ENCODE measurements around the gene MACROD2.
"Not testable (repeated sequence)": the region's sequence is repeated elsewhere in the genome, so short reads cannot be mapped to it uniquely, and the experiment has no call there.

MACROD2 gene

DNA sequence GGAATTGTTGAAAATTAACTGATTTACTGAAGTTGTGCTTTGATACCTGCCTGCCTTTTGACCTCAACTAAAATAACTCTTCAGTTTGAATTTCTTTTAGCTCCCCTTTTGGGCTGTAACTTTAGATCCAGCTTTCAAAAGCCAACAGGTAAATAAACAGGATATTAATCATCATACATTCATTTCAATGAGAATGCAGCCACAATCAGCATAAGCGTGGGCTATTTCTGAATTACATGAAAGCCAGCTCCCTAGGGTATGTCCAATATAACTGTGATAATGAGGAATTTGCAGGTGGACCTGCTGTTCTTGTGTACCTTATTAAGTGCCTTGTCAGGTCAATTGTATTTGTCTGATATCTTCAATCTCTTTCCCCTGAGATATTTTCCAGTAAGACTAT is 1747.3 kb downstream of the MACROD2 start:
- DNase-seq, result no peak

DNA sequence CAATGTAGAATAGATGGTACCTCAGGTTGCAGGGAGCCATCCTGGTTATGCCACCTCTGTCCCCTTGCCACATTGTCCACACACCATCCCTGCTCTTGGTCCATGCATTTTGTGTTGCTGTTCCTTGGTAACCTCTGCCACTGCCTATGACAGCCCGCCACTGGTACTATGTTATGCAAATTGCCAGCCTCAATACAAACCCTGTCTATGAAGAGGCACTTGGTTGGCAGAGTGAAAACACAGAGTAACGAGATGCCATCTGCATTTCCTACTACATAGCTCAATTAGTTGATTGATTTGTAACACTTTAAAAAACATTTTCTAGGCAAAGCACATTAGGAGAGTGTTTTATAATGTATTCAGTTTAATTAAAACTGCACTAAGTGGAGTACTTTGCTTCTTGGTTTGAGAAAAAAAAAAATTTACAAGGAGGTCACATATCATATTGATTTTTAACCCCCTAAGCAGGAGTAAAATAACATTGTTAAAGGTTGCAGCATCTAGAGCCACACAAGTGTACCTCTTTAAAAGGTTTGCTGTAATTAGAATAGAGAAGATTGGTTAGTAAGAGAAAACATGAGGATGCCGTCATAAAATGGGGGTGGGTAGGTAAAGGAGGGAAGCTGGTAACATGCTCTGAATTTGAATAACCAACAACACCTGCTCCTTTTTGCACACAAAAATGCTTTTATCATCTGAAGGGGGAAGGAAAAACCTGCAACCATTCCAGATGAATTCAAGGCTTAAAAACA is 1760.9 kb downstream of the MACROD2 start:
- no peak for DNase-seq

DNA sequence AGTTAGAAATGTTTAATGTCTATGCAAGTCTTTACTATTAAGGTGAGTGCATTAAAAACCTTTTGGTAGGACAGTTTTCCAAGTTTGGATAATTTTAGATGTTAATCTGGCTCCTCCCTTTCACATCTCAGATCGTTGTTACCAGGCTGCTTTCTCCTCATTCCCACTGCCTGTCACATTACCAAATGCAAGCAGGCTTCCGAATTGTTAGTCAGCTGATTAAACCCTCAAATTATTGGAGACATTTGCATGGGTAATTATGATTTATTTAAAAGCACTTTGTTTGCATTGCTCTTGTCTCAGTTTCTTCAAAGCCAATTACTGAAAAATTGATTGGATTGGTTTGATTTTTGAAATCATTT is 1761.4 kb downstream of the MACROD2 start:
- DNase-seq, result no peak

DNA sequence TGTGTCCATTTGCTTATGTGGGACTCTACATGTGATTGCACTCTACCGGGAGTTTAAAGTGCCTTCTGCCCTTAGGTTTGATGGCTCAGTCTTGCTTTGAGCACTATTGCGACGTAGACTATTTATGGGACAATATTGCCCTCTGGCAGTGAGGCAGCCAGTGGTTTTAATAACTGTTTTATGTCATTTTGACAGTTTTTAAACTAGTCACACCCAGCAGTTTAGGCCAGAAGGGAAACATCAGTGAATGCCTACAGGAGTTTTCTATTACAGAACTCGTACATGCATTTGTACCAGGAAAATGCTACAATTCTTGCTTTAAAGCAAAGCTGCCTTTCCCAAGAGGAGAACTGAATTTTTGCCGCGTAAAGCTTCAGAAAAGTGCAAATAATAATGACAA is 1764.3 kb downstream of the MACROD2 start:
- DNase-seq, result no peak

DNA sequence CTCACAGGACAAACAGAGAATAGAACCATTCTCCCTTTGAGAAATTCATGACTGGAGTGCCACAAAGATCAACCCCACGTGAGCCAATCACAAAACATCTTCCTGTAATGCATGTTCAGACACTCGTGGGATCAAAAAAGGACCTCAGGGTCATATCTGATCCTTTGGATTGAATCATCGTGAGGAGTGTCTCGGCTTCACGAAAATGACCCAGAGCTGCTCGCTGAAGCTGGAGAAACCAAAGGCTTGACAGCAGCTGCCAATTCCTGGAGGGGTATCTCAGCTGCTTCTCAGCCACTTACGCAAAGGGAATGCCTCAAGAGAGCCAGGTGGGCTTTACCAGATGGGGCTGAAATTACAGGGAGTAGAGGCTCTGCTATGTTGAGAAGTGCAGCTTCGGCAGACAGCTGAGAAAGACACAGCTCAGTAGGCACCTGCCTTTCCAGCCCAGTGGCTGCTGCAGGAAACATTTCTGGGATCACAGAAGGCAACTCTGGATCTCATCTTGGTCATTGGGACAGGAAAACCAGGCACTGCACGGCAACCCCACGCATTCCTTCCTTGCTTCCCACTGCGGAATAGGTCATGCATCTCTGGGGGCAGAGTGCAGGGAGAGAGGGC is 1764.8 kb downstream of the MACROD2 start:
- DNase-seq, result no peak

DNA sequence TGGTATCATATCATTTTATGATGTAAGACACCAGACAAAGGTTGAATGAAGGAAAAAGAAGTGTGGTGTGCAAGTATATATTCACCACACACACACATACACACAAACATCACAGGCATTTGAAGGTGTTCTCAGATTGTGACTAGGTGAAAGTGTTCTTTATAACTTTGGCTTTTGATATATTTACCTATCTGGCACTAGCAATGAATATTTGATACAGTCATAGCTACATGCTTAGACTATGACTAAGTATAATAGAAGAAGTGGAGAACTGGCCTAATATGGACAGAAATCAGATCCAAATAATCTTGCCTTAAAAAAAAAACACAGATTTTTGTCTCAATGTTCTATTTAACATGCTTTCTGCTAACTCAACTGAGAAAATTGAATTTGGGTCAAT is 1768.0 kb downstream of the MACROD2 start:
- no peak for DNase-seq

DNA sequence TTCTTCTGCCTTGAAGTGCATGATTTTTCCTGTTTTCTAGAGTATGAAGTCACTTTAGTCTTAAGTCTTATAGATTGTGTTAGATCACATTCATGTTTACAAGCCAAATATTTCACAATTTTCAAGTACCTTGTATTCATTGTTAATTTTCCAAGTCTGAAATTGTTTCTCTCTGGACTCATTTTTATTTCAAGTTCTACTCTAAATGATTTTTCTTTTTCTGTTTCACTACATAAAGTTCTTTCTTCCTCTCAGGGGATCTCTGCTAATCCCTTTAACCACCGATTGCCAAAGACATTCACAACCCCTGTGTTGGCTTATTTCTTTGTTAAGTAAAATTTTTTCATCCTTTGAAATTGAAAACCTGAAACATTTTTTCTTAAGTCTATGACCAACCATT is 1772.3 kb downstream of the MACROD2 start:
- no peak for DNase-seq

DNA sequence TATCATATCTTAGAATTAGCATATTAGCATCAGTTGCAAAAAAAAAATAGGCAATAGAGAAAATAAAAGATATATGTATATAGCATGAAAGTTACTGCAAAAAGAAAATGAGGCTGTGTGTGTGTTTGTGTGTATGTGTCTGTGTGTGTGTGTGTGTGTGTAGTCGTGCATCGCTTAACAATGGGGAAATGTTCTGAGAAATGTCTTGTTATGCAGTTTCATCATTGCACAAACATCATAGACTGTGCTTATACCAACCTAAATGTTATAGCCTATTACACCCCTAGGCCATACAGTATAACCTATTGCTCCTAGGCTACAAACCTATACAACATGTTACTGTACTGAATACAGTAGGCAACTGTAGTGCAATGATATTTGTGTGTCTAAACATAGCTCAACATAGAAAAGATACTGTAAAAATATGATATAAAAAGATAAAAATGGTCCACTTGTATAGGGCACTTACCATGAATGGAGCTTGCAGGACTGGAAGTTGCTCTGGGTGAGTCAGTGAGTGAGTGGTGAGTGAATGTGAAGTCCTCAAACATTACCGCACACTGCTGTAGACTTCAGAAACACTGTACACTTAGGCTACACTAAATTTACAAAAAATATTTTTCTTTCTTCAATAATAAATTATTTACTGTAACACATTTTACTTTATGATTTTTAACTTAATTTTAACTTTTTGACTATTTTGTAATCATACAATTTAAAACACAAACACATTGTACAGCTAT is 1772.9 kb downstream of the MACROD2 start:
- no peak for DNase-seq

DNA sequence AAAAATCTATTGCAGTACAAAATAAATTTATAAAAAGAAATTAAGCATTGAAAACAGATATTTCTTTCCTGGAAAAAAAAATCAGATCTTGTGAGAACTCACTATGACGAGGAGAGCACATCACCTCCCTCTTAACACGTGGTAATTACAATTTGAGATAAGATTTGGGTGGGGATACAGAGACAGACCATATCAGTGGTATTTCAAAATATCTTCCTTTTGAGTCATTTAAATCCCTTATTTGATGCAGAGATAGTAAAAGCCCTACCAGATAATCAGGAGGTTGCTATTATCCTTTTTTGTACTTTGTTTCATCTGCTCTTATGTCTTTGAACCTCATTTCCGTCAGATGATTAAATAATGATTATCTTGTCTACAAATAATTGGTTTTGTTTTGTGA is 1777.5 kb downstream of the MACROD2 start:
- no peak for DNase-seq

DNA sequence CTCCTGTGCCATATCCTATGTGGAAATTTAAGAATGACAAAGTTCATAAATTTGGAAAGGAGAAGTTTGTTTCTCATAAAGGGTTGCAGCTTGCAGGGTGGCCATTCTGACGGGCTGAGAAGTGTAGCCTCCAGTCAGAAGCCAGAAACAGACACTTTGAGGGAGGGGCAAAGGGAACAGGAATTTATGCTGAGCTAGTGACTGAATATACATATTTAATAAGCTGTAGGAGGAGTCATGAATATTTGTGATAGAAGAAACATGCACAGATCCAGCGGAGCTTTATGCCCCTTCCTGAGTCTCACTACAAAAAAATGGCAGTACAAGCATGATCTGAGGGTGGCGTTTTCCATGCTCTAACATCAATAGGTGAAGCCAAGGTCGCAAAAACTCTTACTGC is 1779.6 kb downstream of the MACROD2 start:
- DNase-seq, result no peak

DNA sequence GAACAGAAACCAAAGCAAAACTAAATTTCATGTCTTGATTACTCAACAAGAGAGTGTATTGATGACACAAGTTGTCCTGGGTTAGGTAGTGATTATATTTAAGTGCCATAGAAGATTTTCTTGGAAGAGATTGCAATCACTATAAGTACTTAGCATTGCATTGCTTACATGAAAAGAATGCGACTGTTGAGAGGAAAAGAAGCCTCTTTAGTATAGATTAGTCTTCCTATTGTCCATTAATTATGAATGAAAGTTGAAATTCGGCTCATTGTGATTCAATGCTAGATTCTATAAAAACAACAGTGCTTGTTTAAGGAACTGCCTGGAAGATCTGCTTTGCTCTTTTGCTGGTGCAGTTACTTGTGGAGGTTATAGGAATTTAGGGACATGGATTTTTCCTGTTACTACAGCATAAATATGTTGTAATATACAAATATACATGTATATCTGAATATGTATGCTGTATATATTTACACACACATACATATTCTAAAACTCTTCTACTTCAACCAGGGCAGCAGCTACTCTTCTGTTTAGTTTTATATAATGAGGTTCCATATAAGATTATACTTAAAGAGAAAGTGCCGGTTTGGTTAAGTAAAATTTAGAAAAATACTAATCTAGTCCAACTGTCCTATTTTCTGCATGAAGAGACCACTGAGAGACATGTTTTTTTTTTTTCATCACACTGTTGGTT is 1781.6 kb downstream of the MACROD2 start:
- DNase-seq, result no peak

DNA sequence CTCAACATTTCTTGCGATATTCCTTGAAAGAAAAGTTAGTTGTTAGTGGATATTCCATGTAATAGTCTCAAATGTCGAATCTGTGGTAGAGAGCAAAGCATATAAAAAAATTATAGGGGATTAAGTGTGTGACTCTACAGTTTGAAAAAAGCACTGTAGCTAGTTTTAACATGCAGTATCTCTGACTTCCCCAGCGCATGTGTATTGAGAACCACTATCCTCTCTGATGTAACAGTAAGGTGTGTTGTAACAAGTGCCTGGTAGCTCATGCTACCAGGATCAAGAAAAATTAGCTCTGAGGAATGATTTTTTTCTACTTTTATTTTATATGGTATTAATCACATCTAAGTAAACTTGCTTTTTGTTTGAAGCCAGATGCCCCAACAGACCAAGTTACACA is 1788.7 kb downstream of the MACROD2 start:
- no peak for DNase-seq

DNA sequence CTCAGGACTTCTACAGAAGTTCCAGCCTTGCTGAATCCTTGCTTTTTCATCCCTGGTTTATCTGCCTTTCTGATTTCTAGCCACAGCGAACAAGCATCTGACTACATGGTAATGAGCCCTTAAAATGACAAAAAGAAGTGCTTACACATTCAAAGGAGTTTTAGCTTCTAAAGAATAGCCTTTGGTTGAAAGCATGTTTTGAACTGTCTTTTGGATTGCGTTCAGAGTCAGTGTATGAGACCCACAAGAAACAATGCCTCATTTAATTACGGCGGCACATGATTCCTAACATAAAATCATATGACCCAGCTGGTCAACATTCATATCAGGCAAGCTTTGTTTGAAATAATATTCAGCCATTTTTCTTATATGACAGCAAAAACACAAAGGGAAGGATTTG is 1793.8 kb downstream of the MACROD2 start:
- no peak for DNase-seq

DNA sequence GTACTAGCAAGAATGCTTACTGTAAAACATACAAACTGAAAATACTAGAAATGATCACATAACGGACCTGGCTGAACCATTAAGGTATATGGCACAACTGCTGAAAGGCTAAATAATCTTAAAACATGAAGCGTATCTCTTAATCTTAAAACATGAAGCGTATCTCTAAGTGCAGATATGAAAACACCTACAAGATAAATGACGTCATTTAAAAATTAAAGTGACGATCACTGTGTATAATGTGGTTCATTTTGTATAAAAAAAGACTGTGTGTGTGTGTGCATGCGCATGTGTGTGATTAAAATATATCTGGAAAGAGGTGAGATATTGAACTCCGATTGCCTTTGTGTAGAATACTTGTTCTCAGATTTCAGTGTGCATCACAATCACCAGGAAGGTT is 1797.5 kb downstream of the MACROD2 start:
- no peak for DNase-seq

DNA sequence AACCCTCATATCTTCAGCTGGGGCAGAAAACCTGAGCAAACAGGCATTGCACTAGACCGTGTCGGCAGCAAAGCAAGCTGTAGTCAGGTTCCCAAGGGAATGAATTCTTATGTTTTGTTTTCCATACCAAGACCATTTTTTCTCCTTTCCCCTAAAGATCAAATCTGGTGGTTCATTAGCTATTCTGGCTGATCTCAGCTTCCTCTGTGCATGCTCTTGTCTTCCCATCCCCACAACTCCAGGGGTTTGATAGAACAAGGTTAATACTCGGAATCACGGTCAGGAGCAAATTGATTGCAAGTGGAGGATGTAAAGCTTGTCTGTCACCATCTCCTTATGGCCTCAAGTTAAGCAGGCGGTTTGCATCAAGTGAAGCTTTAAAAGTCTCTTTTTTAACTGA is 1799.1 kb downstream of the MACROD2 start:
- DNase-seq, result no peak

DNA sequence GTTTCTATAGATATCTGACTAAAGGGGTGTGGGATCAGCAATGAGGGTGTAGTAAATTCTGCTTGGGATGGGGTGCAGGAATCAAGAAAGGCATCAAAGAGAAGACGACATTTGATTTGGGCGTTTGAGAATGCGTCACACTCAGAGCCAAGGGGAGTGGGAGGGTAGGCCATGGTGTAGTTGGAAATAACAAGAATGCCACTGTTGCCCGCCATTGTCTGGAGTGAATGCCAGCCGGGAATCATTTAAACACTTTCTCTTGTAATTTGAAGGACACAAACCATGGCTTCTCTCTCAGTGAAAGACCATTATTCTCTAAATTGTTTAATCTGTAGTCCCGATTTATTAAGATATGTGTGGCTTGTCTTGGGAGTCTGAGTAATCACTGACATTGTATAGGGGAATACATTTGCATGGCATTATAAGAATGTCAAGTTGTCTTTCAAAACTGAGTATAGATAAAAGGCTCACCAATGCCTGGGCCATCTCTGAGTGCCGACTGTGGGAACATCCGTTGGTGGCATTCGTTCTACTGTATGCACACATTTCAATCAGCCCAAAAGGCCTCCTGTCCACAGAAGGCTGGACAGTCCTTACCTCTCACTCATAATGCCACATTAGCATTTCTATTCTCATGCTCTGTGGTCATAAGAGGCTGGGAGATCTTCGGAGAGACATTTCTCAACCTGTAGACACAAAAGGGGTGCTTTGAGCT is 1800.1 kb downstream of the MACROD2 start:
- no peak for DNase-seq

DNA sequence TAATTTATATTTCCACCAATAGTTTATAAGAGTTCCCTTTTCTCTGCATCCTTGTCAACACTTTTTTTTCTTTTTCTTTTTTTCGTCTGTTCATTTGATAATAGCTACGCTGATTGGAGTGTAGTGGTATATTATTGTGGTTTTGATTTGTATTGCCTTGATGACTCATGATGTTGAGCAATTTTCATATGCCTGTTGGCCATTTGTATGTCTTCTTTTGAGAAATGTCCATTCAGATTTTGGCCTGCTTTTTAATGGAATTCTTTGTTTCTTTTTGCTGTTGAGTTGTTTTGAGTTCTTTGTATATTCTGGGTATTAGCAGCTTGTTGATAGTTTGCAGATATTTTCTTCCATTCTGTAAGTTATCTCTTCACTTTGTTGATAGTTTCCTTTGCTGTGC is 1804.6 kb downstream of the MACROD2 start:
- no peak for DNase-seq

DNA sequence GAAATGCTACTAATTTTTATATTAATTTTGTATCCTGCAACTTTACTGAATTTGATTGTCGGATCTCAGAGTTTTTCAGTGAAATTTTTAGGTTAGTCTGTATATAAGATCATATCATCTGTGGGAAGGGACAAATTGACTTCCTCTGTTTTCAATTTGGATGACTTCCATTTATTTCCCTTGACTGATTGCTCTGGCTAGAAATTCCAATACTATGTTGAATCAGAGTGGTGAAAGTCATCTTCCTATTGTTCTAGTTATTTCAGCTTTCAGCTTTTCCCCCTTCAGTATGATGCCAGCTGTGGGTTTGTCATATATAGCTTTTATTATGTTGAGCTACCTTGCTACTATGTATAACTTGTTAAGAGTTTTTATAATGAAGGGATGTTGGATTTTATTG is 1806.7 kb downstream of the MACROD2 start:
- DNase-seq, result no peak

DNA sequence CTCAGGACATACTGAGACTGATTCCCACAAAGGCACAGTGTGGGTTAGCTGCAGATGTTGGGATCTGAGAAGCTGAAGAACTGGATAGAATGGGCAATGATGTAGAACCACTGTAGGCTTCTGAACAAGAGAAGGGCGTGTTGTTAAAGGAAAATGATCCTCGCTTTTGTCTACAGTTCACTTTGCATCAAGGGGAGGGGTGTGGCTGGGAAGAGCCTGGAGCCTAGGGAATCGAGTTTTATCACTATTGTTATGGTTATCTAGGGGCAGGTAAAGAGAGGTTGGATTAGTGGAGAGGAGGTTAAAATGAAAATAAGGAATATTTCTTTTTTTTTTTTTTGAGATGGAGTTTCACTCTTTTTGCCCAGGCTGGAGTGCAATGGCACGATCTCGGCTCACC is 1809.8 kb downstream of the MACROD2 start:
- no peak for DNase-seq

DNA sequence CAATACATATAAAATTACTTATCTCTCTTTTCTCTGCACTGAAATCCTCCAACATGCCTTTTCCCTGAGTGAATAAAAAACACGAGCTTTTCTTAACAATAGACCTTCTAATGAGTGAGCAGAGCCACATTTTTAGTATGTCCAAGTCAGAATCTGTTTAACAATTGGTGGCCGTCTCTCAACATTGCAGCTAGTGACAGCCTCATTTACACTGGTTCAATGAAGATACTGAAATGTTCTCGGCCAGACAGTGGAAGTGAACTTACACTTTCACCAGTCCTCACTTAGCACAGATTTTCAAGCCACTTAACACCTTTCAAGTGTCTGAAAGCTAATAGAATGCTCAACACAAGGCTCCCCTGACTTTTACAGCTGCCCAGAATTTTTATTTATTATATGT is 1810.8 kb downstream of the MACROD2 start:
- DNase-seq, result no peak

DNA sequence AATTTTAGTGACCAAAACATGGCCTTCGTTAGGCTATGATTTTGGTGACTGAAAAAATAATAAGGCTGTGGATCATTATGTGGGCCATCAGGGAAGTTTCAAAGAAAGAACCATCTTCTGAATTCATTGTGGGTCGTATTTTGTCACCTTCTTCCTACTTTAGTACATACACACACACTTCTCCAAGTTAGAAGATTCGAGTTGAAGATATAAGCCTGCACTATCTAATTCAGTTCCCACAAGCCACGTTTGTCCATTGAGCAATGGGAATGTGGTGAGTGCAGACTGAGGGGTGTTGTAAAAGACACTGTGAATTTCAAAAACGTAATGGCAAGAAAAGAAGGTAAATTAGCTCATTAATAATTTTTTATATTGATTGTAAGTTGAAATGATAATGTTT is 1812.0 kb downstream of the MACROD2 start:
- no peak for DNase-seq

DNA sequence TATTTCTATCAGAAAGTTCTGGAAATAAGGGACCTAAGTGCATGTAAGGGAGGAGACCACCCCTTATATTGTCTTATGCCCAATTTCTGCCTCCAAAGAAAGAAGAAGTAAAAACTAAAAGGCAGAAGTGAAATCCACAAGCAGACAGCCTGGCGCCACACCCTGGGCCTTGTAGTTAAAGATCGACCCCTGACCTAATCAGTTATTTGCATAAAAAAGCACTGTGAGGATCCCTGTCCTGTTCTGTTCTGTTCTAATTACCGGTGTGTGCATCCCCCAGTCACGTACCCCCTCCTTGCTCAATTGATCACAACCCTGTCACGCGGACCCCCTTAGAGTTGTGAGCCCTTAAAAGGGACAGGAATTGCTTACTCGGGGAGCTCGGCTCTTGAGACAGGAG is 1812.5 kb downstream of the MACROD2 start:
- not testable (repeated sequence) for DNase-seq

DNA sequence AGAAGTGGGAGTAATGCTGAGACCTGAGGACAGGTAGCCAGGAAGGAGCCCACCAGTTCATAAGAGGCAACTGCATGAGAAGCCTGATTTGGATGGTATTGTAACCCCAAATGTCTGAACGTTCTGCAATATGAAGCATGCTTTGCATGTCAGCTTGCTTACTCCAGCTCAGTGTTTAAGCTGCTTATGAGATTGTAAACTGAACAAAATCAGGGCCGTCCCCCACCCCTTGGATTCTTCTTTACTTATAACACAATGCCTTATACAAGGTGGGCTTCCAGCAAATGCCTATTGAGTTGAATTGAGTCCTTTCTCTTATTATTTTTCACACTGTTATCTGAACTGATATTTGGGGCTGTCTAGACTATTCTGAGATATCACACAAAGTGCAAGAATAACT is 1816.6 kb downstream of the MACROD2 start:
- no peak for DNase-seq

All from stimulated activated CD4-positive, alpha-beta T cell treated with anti-CD3 and anti-CD28 coated beads, Interleukin-12 subunit alpha, Interleukin-12 subunit beta, amount 100 ng/mL, for 4 hours (primary cell).